ENCODE measurements around the gene ABLIM3.

The ABLIM3 gene

DNA sequence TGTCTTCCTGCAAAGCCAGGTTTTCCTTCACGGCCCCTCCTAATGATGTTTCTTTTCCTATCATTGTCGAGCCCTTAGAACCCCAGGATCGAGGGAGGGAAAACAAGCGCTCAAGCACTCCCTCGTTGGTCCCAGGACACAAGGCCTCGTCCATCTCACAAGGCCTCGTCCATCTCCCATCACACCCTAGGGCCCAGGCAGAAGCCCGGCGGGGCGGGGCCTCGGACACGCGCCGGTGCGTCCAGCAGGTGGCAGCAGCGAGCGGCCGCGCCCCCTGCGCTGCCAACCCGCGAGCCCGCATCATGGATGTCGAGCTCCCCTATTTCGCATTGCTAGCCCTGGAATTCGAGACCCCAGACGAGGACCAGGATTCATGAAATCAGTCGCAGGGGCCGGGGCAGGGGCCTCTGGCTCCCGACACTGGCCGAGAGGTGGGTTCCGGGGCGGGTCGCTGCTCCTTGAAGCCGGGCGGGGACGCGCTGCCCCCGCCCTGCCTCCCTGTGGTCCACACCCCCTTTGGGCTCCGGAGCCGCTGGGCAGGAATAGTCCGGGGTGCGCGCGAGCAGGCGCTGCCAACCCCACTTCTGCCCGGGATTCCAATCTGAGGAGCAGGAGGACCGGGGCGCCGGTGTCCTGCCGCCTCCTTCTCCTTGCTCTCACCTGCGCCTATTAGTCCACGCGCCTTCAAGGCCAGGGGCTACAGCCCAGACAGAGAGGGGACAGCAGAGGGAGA, at the start of gene ABLIM3:
TSS of gene ABLIM3 (plus strand) at position 270 of the 733 bp plus-strand sequence. CDS start 603 bp downstream, outside the sequence.
- no peak for DNase-seq (ENCODE audit: low read depth)

GRCh38 chr5:149093625-149094024, 47.7 kb upstream of the ABLIM3 start:
- H3K4me3 ChIP-seq (ENCODE audit: control insufficient read depth, low read depth, low read length): no peak overlapping the region
- TF ChIP-seq, protein P1, sequence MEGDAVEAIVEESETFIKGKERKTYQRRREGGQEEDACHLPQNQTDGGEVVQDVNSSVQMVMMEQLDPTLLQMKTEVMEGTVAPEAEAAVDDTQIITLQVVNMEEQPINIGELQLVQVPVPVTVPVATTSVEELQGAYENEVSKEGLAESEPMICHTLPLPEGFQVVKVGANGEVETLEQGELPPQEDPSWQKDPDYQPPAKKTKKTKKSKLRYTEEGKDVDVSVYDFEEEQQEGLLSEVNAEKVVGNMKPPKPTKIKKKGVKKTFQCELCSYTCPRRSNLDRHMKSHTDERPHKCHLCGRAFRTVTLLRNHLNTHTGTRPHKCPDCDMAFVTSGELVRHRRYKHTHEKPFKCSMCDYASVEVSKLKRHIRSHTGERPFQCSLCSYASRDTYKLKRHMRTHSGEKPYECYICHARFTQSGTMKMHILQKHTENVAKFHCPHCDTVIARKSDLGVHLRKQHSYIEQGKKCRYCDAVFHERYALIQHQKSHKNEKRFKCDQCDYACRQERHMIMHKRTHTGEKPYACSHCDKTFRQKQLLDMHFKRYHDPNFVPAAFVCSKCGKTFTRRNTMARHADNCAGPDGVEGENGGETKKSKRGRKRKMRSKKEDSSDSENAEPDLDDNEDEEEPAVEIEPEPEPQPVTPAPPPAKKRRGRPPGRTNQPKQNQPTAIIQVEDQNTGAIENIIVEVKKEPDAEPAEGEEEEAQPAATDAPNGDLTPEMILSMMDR (IDR thresholded peaks at IDR 0.05; ENCODE audit: control insufficient read depth, insufficient read depth, low read depth, low read length, missing control alignments): no peak
- DNase-seq (ENCODE audit: low read depth): no peak

More for the DNA sequence above, at the start of gene ABLIM3:
- TF ChIP-seq, protein P1 (IDR thresholded peaks at IDR 0.05; ENCODE audit: control insufficient read depth, insufficient read depth, low read depth, low read length, missing control alignments): peak; percentile 65
- H3K4me3 ChIP-seq (ENCODE audit: control insufficient read depth, low read depth, low read length): peak within 1 kb of the TSS; percentile 67

- H3K4me3 ChIP-seq (ENCODE audit: control insufficient read depth, low read depth, low read length): no peak overlapping the region
- TF ChIP-seq, protein P1 (IDR thresholded peaks at IDR 0.05; ENCODE audit: control insufficient read depth, insufficient read depth, low read depth, low read length, missing control alignments): no peak
- DNase-seq (ENCODE audit: low read depth): no peak
Measured at GRCh38 chr5:149094996-149095395, 46.3 kb upstream of the ABLIM3 start.

DNA sequence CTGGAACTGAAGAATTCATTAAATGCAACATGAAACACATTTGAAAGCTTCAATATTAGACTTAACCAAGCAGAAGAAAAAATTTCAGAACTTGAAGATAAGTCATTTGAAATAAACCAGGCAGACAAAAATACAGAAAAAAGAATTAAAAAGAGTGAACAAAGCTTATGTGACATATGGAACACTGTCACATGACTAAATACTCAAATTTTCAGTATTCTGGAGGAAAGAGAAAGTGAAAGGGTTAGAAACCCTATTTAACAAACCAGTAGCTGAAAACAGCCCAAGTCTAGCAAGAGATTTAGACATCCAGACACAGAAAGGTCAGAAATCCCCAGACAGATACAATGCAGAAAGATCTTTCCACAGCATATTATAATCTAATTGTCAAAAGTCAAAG, 41.4 kb upstream of the ABLIM3 start:
- TF ChIP-seq, protein P1 (IDR thresholded peaks at IDR 0.05; ENCODE audit: control insufficient read depth, insufficient read depth, low read depth, low read length, missing control alignments): no peak
- no peak overlapping the region for H3K4me3 ChIP-seq (ENCODE audit: control insufficient read depth, low read depth, low read length)
- no peak for DNase-seq (ENCODE audit: low read depth)

- TF ChIP-seq, protein P1 (IDR thresholded peaks at IDR 0.05; ENCODE audit: control insufficient read depth, insufficient read depth, low read depth, low read length, missing control alignments): no peak
- DNase-seq (ENCODE audit: low read depth): no peak
Measured at GRCh38 chr5:149100331-149100730, 41.0 kb upstream of the ABLIM3 start.

GRCh38 chr5:149108651-149109280, 32.5 kb upstream of the ABLIM3 start:
- H3K4me3 ChIP-seq (ENCODE audit: control insufficient read depth, low read depth, low read length): no peak overlapping the region
- TF ChIP-seq, protein P1 (IDR thresholded peaks at IDR 0.05; ENCODE audit: control insufficient read depth, insufficient read depth, low read depth, low read length, missing control alignments): no peak
- no peak for DNase-seq (ENCODE audit: low read depth)

More at GRCh38 chr5:149100331-149100730, 41.0 kb upstream of the ABLIM3 start:
- no peak overlapping the region for H3K4me3 ChIP-seq (ENCODE audit: control insufficient read depth, low read depth, low read length)

All from AG09309 (cell line).